Endothelial cell (in vitro differentiated cells): ENCODE data around the gene ACTR2. TPM values are rescaled to one million over a fixed set of nuclear protein-coding genes. Genes with fewer than 3 reads are reported as not detected.

Experiments
- DNase-seq: peaks from one replicate; pipeline ENCODE4 v3.0.0; 2021; ENCODE audit warnings: low spot score
- H3K27ac Mint-ChIP-seq: one replicate; pipeline ENCODE4 v1.8.0; 2021; ENCODE audit warnings: mixed read lengths, inconsistent platforms; ENCODE audit not compliant: unreplicated experiment
- H3K27me3 Mint-ChIP-seq: one replicate; pipeline ENCODE4 v1.8.0; 2021; ENCODE audit warnings: mild to moderate bottlenecking, moderate library complexity, mixed read lengths, inconsistent platforms; ENCODE audit not compliant: unreplicated experiment
- H3K36me3 Mint-ChIP-seq: one replicate; pipeline ENCODE4 v1.8.0; 2021; ENCODE audit warnings: mild to moderate bottlenecking, low read depth, mixed read lengths, inconsistent platforms; ENCODE audit not compliant: unreplicated experiment
- H3K4me1 Mint-ChIP-seq: one replicate; pipeline ENCODE4 v1.8.0; 2021; ENCODE audit warnings: mild to moderate bottlenecking, mixed read lengths, inconsistent platforms; ENCODE audit not compliant: unreplicated experiment
- H3K4me3 Mint-ChIP-seq: one replicate; pipeline ENCODE4 v1.8.0; 2021; ENCODE audit warnings: mild to moderate bottlenecking, mixed read lengths, inconsistent platforms; ENCODE audit not compliant: unreplicated experiment
- H3K9me3 Mint-ChIP-seq: one replicate; pipeline ENCODE4 v1.8.0; 2021; ENCODE audit warnings: mixed read lengths, inconsistent platforms; ENCODE audit not compliant: unreplicated experiment
- CTCF ChIP-seq: fragments of 200-600 bp; sonication (generic); IDR thresholded peaks from one replicate; pipeline ENCODE4 v1.5.0; 2021; ENCODE audit warnings: antibody characterized with exemption; ENCODE audit not compliant: unreplicated experiment
- total RNA-seq: library from RNA; stranded (reverse); fragmentation: NEBNext Ultra II Directional; extraction: Animal tissue kit (Norgen Biotek cat#: 25700); gene quantifications from one replicate; pipeline ENCODE4 v1.2.1, GENCODE V29; 2021; ENCODE audit not compliant: unreplicated experiment

Gene ACTR2
- total RNA-seq, 1 donor from 2014 or later, result 389 TPM

GRCh38 chr2:65267008-65267407 is 39.4 kb downstream of the ACTR2 start:
- peaks cover 5% of the 10 kb centered on the region for H3K4me1 Mint-ChIP-seq
- no peaks in the 10 kb centered on the region for H3K27me3 Mint-ChIP-seq
- TF ChIP-seq CTCF, result no peak
- H3K4me3 Mint-ChIP-seq, result no peak overlapping the region
- DNase-seq, result no peak
- no peak overlapping the region for H3K27ac Mint-ChIP-seq
- H3K36me3 Mint-ChIP-seq, result peaks cover 35% of the 10 kb centered on the region
- no peaks in the 10 kb centered on the region for H3K9me3 Mint-ChIP-seq

DNA sequence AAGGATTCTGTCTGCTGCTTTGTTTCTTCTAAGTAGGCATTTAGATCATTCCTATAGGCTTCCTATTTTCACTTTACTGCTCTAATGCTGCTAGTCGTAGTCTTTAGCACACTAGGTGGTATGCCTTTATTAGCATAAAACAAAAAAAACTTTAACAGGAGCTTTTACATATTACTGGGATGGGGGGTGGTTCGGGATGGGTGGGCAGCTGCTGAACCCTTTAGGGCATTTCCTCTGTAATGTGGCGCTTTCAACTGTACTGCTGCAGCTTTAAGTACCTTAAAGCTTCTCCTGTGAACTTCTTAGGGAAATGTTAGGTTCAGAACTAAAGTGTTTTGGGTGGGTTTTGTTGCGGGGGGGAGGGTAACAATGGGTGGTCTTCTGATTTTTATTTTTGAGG is 41.3 kb downstream of the ACTR2 start:
- no peak for TF ChIP-seq CTCF
- peaks cover 42% of the 10 kb centered on the region for H3K36me3 Mint-ChIP-seq
- peaks cover 5% of the 10 kb centered on the region for H3K4me1 Mint-ChIP-seq
- no peaks in the 10 kb centered on the region for H3K9me3 Mint-ChIP-seq
- DNase-seq, result no peak
- no peak overlapping the region for H3K4me3 Mint-ChIP-seq
- H3K27me3 Mint-ChIP-seq, result no peaks in the 10 kb centered on the region
- no peak overlapping the region for H3K27ac Mint-ChIP-seq

DNA sequence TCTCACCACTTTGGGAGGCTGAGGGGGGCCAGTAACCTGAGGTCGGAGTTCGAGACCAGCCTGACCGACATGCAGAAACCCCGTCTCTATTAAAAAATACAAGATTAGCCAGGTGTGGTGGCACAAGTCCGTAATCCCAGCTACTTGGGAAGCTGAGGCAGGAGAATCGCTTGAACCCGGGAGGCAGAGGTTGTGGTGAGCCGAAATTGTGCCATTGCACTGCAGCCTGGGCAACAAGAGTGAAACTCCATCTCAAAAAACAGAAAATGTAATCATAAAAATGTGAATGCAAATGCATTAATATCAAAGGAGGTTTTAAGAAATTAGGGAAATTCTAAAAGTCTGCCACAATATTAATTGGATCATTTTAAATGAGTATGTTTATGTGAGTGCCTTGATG is 45.7 kb downstream of the ACTR2 start:
- DNase-seq, result no peak
- Mint-ChIP-seq H3K36me3 (peaks cover 21% of the 10 kb centered on the region), H3K27me3 (peaks cover 3% of the 10 kb centered on the region), H3K27ac (no peak overlapping the region), H3K9me3 (no peaks in the 10 kb centered on the region), H3K4me3 (no peak overlapping the region), H3K4me1 (peaks cover 27% of the 10 kb centered on the region)
- no peak for TF ChIP-seq CTCF

GRCh38 chr2:65275141-65275915 is 47.7 kb downstream of the ACTR2 start:
- H3K27me3 Mint-ChIP-seq, result peaks cover 4% of the 10 kb centered on the region

More at GRCh38 chr2:65275141-65275915, 47.7 kb downstream of the ACTR2 start:
- Mint-ChIP-seq H3K27ac (no peak overlapping the region), H3K36me3 (peaks cover 12% of the 10 kb centered on the region), H3K9me3 (no peaks in the 10 kb centered on the region), H3K4me1 (peaks cover 33% of the 10 kb centered on the region), H3K4me3 (no peak overlapping the region)
- DNase-seq, result no peak
- no peak for TF ChIP-seq CTCF
